Stomach (tissue), 9 donors: ENCODE measurements around the gene ACOT13. TPM values are rescaled to one million over a fixed set of nuclear protein-coding genes. Genes with fewer than 3 reads are reported as not detected.
A peak's percentile ranks its signal among the peaks of the same experiment; 100 is the strongest.
"Not testable (repeated sequence)": the region's sequence is repeated elsewhere in the genome, so short reads cannot be mapped to it uniquely, and the experiment has no call there.

Experiments used
- DNase-seq, 2 donors: peaks; one replicate each; pipeline versions ENCODE4 v3.0.0 to v3.0.0-alpha.2; 2013 to 2019
- H3K27ac ChIP-seq, 5 donors: fragments of 200-600 bp in 4 of 5; sonication (generic) in 4 of 5; one replicate each; pipeline ENCODE4 v1.5.1; 2013 to 2019; ENCODE audit warnings: mild to moderate bottlenecking in 1 of 5, moderate library complexity in 1 of 5
- H3K27me3 ChIP-seq, 3 donors: fragments of 200-600 bp; sonication (generic); one replicate each; pipeline ENCODE4 v1.5.1; 2017 to 2019; ENCODE audit warnings: mixed run types in 1 of 3
- H3K36me3 ChIP-seq, 4 donors: fragments of 200-600 bp; sonication (generic); 1 replicate in 3 of 4; 2 replicates in 1 of 4; pipeline ENCODE4 v1.5.1; 2016 to 2019
- H3K4me1 ChIP-seq, 4 donors: fragments of 200-600 bp; sonication (generic); one replicate each; pipeline ENCODE4 v1.5.1; 2016 to 2019
- H3K4me3 ChIP-seq, 4 donors: fragments of 200-600 bp; sonication (generic) in 3 of 4; one replicate each; pipeline ENCODE4 v1.5.1; 2016 to 2019; ENCODE audit warnings: mild to moderate bottlenecking in 1 of 4
- H3K9me3 ChIP-seq, 4 donors: fragments of 200-600 bp; sonication (generic); one replicate each; pipeline ENCODE4 v1.5.1; 2016 to 2019
- EP300 ChIP-seq: sonication (generic); formaldehyde crosslinking; IDR thresholded peaks from one replicate; pipeline ENCODE4 v1.6.1; 2017; ENCODE audit warnings: antibody characterized with exemption
- POLR2A ChIP-seq, 4 donors: fragments of 450-650 bp; IDR thresholded peaks; one replicate each; pipeline ENCODE4 v1.6.1; 2016; ENCODE audit warnings: antibody characterized with exemption in 4 of 4, control low read depth in 2 of 4, mild to moderate bottlenecking in 1 of 4, moderate library complexity in 1 of 4
- POLR2AphosphoS5 ChIP-seq, 3 donors: sonication (generic); formaldehyde crosslinking; IDR thresholded peaks; one replicate each; pipeline ENCODE4 v1.6.1; 2016; ENCODE audit warnings: antibody characterized with exemption in 3 of 3
- WGBS, 5 donors: extraction: QIAGEN DNeasy Blood & Tissue Kit in 3 of 5; methylation state at CpG; one replicate each; pipeline versions ENCODE4 v1.1.5 to v1.1.7; 2013 to 2018; 5-methylcytosine and 5-hydroxymethylcytosine counted together
- intact Hi-C: fragments of 100-400 bp; cut with DNase I; formaldehyde crosslinking; loops from one replicate; pipeline ENCODE4 v1.15.1; 2023; ENCODE audit warnings: low total_unique reads
- polyA plus RNA-seq, 3 donors: library from polyadenylated mRNA; stranded (reverse); fragments of 200-250 nt; gene quantifications; one replicate each; pipeline ENCODE4 v1.2.3, GENCODE V29; 2013
- total RNA-seq, 5 donors: library from RNA; depleted of rRNA; stranded (reverse); fragments of >200 nt; gene quantifications; one replicate each; pipeline versions ENCODE4 v1.1.0 to v1.2.3, GENCODE V29; 2014 to 2016
- TF ChIP-seq, protein P1 (sequence below), 7 experiments: fragments of 450-650 bp in 4 of 7; fragments of 200-600 bp in 3 of 7; sonication (generic) in 3 of 7; IDR thresholded peaks; one replicate each; pipeline ENCODE4 v1.5.1; 2016 to 2019; ENCODE audit warnings: antibody characterized with exemption in 7 of 7, control low read depth in 2 of 7, mild to moderate bottlenecking in 1 of 7
- donor health status: healthy with polysubstance abuse.
- donor health status: Bipolar disorder and iron deficiency.
- donor health status: healthy.

The ACOT13 gene
- total and polyA plus RNA-seq, 8 donors: 2.9 to 22.1 (median 9.2) TPM

DNA sequence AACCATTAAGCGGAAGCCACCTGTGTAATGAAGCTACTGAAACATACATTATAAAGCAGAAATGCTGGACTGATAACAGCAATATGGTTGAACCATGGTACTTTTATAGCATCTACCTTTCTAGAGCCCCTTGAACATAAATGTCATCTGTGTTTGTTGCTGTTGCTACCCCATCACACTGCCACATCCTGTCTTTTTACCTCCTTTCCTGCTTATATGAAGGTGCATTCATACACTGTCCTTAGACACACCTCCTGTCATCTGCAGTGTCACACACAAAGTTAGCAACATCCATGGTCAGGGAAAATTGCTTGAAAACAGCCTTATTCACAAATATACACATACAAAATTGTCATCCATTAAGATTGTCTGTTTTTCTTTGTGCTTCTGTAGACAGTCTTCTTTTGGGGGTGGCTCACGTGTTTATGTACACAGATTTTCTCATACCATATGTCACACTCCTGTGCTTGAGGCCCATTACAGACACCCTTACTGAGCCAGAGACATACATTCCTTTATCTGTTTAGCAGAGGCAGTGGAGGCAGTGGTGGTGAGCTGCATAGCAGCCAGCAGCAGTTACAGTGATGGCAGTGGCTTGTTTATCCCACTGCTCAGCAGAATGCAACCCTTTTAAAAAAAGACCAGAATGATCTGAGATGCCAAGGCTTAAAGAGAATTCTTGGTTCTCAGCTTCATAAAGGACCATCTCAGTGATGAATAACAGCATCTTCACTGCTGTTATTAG is 26.1 kb downstream of the ACOT13 start:
- H3K4me1 ChIP-seq: peaks cover 0 to 9% (median 3%) of the 10 kb centered on the region in 4 donors
- no peak overlapping the region for H3K27ac ChIP-seq
- H3K27me3 ChIP-seq: no peaks in the 10 kb centered on the region
- no peak overlapping the region for H3K4me3 ChIP-seq
- DNase-seq: no peak
- WGBS, 5 donors: 84 to 95% (median 93%) methylated on average over 2 of the region's 2 CpGs
- no peaks in the 10 kb centered on the region for H3K9me3 ChIP-seq
- peaks cover 0 to 8% (median 0%) of the 10 kb centered on the region in 4 donors for H3K36me3 ChIP-seq
- intact Hi-C loops: loop anchor here (5.0 kb wide), 1 partner anchor 111 kb away; no protein-coding TSS in a partner anchor
- TF ChIP-seq POLR2A (IDR thresholded peaks at IDR 0.05) (no peak), POLR2AphosphoS5 (IDR thresholded peaks at IDR 0.05) (no peak), EP300 (no peak)
- TF ChIP-seq, protein P1, sequence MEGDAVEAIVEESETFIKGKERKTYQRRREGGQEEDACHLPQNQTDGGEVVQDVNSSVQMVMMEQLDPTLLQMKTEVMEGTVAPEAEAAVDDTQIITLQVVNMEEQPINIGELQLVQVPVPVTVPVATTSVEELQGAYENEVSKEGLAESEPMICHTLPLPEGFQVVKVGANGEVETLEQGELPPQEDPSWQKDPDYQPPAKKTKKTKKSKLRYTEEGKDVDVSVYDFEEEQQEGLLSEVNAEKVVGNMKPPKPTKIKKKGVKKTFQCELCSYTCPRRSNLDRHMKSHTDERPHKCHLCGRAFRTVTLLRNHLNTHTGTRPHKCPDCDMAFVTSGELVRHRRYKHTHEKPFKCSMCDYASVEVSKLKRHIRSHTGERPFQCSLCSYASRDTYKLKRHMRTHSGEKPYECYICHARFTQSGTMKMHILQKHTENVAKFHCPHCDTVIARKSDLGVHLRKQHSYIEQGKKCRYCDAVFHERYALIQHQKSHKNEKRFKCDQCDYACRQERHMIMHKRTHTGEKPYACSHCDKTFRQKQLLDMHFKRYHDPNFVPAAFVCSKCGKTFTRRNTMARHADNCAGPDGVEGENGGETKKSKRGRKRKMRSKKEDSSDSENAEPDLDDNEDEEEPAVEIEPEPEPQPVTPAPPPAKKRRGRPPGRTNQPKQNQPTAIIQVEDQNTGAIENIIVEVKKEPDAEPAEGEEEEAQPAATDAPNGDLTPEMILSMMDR (IDR thresholded peaks at IDR 0.05): no peak

DNA sequence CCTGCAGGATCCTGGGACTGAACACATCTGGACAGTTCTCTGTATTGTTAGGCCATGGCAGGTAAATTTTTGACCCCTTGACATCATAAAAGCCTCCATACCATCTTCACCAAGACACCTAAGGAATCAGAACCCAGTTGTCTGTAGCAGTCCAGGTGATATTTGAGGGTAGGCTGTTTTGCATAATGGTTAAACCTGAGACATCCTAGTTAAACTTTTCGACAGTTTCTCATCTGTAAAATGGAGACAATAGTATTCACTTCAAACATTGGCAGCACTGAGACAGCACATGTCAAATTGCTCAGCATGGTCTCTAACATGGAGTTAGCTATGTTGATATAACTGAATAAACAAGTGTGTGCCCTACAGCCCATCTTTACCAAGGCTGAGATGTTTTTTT is 27.3 kb downstream of the ACOT13 start:
- Histone ChIP-seq H3K27ac (no peak overlapping the region), H3K9me3 (no peaks in the 10 kb centered on the region), H3K4me1 (peaks cover 0 to 11% (median 3%) of the 10 kb centered on the region in 4 donors), H3K4me3 (no peak overlapping the region), H3K36me3 (peaks cover 0 to 4% (median 0%) of the 10 kb centered on the region in 4 donors), H3K27me3 (no peaks in the 10 kb centered on the region)
- DNase-seq: no peak
- no peak for TF ChIP-seq EP300
- no peak for TF ChIP-seq POLR2A (IDR thresholded peaks at IDR 0.05)
- no peak for TF ChIP-seq POLR2AphosphoS5 (IDR thresholded peaks at IDR 0.05)
- TF ChIP-seq, protein P1 (IDR thresholded peaks at IDR 0.05): no peak
- WGBS, 5 donors: 67 to 86% (median 81%) methylated on average over 1 of the region's 1 CpG
- intact Hi-C loops: loop anchor here (5.0 kb wide), 1 partner anchor 112 kb away; no protein-coding TSS in a partner anchor

DNA sequence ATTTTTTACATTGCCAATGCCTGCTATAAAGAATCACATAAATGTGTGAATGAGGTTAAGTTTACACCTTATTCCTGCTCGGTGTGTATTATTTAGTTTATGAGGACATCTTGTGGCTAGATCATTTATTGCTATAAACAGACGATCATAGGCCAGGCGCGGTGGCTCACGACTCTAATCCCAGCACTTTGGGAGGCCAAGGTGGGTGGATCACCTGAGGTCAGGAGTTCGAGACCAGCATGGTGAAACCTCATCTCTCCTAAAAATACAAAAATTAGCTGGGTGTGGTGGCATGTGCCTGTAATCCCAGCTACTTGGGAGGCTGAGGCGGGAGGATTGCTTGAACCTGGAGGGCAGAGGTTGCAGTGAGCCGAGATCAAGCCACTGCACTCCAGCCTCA is 28.8 kb downstream of the ACOT13 start:
- peaks cover 0 to 26% (median 8%) of the 10 kb centered on the region in 4 donors for H3K4me1 ChIP-seq
- peak; percentile 55 to 75 for DNase-seq
- TF ChIP-seq, protein P1 (IDR thresholded peaks at IDR 0.05): peak in 4 of 7 experiments; percentile 37 to 61 (median 56)
- 24 to 34% (median 27%) methylated on average over 8 of the region's 8 CpGs for WGBS, 5 donors
- H3K9me3 ChIP-seq, H3K4me3 ChIP-seq, H3K27ac ChIP-seq, H3K27me3 ChIP-seq, intact Hi-C loops, H3K36me3 ChIP-seq: not testable (repeated sequence)

DNA sequence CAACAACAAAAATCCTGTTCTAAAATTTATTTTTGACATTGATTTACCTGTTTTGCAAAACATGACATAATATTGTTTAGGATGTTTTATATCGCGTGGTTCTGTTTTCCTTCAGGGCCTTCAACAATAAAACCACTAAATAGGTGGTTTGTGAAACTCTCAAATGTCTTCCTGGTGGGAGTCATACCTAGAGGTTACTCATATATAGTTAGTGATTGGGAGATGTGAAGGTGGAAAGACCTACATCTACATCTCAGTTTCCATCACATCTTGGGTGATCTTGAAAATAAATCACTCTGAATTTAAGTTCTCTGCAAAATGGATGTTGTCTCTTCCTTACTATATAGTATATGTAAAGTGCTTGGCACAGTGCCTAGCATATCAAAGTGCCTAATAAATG is 29.2 kb downstream of the ACOT13 start:
- intact Hi-C loops: no loop called here
- WGBS, 5 donors: 85 to 92% (median 88%) methylated on average over 2 of the region's 2 CpGs

More for the DNA sequence above, 29.2 kb downstream of the ACOT13 start:
- Histone ChIP-seq H3K27ac (no peak overlapping the region), H3K27me3 (no peaks in the 10 kb centered on the region), H3K9me3 (no peaks in the 10 kb centered on the region), H3K36me3 (peaks cover 0 to 7% (median 4%) of the 10 kb centered on the region in 4 donors), H3K4me3 (no peak overlapping the region), H3K4me1 (peaks cover 0 to 27% (median 9%) of the 10 kb centered on the region in 4 donors)
- DNase-seq: no peak
- TF ChIP-seq POLR2A (IDR thresholded peaks at IDR 0.05) (no peak), POLR2AphosphoS5 (IDR thresholded peaks at IDR 0.05) (no peak), EP300 (no peak)
- TF ChIP-seq, protein P1 (IDR thresholded peaks at IDR 0.05): no peak
